ENCODE measurements around the gene MTRR. TPM values are rescaled to one million over a fixed set of nuclear protein-coding genes. Genes with fewer than 3 reads are reported as not detected.

MTRR gene
- total and polyA plus RNA-seq, 9 of the 15 experiments (the other 6 are each of a cell fraction or from before 2014, with no cell fraction given) = 39.3 to 84.6 (median 66.2) TPM

DNA sequence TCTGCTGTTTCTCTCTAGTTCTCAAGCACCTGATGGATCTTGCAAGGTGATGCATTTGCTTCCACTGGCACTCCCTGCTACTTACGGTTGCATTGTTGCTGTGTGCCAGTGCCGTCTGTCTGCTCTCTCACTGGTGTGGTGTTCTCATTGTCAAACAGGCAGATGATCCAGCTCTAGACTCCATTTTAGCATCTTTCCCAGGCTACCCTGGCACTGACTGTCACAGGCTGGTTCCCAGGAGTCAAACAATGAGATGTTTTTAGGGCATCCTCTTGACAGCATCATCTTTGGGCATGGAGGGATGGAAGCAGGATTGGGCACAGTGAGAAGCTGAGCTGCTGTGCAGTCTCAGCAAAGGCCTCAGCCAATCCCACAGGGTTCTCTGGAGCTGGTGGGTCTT is 12.9 kb downstream of the MTRR start:
- 89% methylated on average over 2 of the region's 2 CpGs for WGBS (ENCODE audit: insufficient coverage, low coverage, missing lambda C conversion rate)
- H4K20me1 ChIP-seq (replicated peaks; ENCODE audit: control insufficient read depth, insufficient read depth, low read length) = no peaks in the 10 kb centered on the region; the same call in 1 of the 2 replicates
- BruUV-seq (replicated peaks) = no TSS peak
- TF ChIP-seq NFYB (IDR thresholded peaks at IDR 0.05; ENCODE audit: extremely low read depth, insufficient read length) = no peak
- no peak for TF ChIP-seq ZNF75A (CRISPR knock-in tag; IDR thresholded peaks at IDR 0.05)
- TF ChIP-seq, protein P1, sequence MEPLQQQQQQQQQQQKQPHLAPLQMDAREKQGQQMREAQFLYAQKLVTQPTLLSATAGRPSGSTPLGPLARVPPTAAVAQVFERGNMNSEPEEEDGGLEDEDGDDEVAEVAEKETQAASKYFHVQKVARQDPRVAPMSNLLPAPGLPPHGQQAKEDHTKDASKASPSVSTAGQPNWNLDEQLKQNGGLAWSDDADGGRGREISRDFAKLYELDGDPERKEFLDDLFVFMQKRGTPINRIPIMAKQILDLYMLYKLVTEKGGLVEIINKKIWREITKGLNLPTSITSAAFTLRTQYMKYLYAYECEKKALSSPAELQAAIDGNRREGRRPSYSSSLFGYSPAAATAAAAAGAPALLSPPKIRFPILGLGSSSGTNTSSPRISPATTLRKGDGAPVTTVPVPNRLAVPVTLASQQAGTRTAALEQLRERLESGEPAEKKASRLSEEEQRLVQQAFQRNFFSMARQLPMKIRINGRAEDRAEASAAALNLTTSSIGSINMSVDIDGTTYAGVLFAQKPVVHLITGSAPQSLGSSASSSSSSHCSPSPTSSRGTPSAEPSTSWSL (CRISPR knock-in tag; IDR thresholded peaks at IDR 0.05; ENCODE audit: borderline replicate concordance) = no peak
- TF ChIP-seq RB1 (IDR thresholded peaks at IDR 0.05; ENCODE audit: low read depth) = no peak
- no peak for TF ChIP-seq STAG1 (CRISPR knock-in tag; IDR thresholded peaks at IDR 0.05; ENCODE audit: borderline replicate concordance)
- no peak for TF ChIP-seq YY1 (IDR thresholded peaks at IDR 0.05; ENCODE audit: borderline replicate concordance in 1 of 3, control insufficient read depth in 1 of 3, extremely low read depth in 1 of 3, insufficient read depth in 3 of 3, insufficient read length in 1 of 3, insufficient replicate concordance in 2 of 3, low read depth in 1 of 3, low read length in 2 of 3)
- CTCF ChIA-PET (ENCODE audit: low intra/inter-chr PET ratio) = no interaction called here
- no peaks in the 10 kb centered on the region for H3K27me3 ChIP-seq (ENCODE audit: control insufficient read depth in 2 of 2, insufficient read depth in 2 of 2, low read length in 2 of 2)
- H3K27ac ChIP-seq (ENCODE audit: extremely low read depth, low read depth, low read length) = no peak overlapping the region
- FAIRE-seq (no peak), ATAC-seq (no peak), DNase-seq (ENCODE audit: extremely low read depth in 1 of 4, low spot score in 3 of 4) (no peak)
- no peaks in the 10 kb centered on the region for H3K9me3 ChIP-seq (replicated peaks; ENCODE audit: control insufficient read depth, insufficient read depth, low read depth, low read length)
- H3K79me2 ChIP-seq (ENCODE audit: control insufficient read depth, insufficient read depth, low read length) = peaks cover 7% of the 10 kb centered on the region; the same call in 2 of the 3 replicates
- no peak overlapping the region for H3K4me2 ChIP-seq (ENCODE audit: insufficient read depth, low read length)
- POLR2A ChIA-PET = interaction anchor here (0.6 to 1.3 kb wide), 3 partner anchors 13 to 738 kb away, joined by 3 to 4 read pairs (median 3); partner anchors contain the start of genes FASTKD3 and MTRR
- H2AFZ ChIP-seq (ENCODE audit: low read depth, low read length) = no peak overlapping the region
- H3K9me1 ChIP-seq (ENCODE audit: control insufficient read depth, insufficient read depth, low read length) = no peaks in the 10 kb centered on the region
- H3K4me1 ChIP-seq (replicated peaks in 1 of 2; ENCODE audit: control insufficient read depth in 2 of 2, insufficient read depth in 2 of 2, low read length in 2 of 2) = no peaks in the 10 kb centered on the region
- in situ Hi-C loops (cut with MboI) = no loop called here
- H3K36me3 ChIP-seq (ENCODE audit: control insufficient read depth, insufficient read depth, low read length) = peaks cover 98% of the 10 kb centered on the region
- intact Hi-C loops (cut with micrococcal nuclease) = no loop called here
- no peak overlapping the region for H3K9ac ChIP-seq (ENCODE audit: insufficient read depth in 1 of 2, low read depth in 2 of 2, low read length in 2 of 2)
- no peak overlapping the region for H3K4me3 ChIP-seq

Data from K562 (cell line).